Ascending aorta (tissue), 2 donors: ENCODE measurements around the gene SLC25A26. TPM values are rescaled to one million over a fixed set of nuclear protein-coding genes. Genes with fewer than 3 reads are reported as not detected.

ENCODE experiments used
- DNase-seq, 2 donors: peaks; one replicate each; pipeline ENCODE4 v3.0.0-alpha.2; 2019; ENCODE audit warnings: low spot score in 2 of 2
- H3K27ac ChIP-seq, 2 donors: fragments of 200-600 bp; sonication (generic); one replicate each; pipeline ENCODE4 v1.5.1; 2016 to 2017; ENCODE audit warnings: mild to moderate bottlenecking in 1 of 2
- H3K27me3 ChIP-seq: fragments of 200-600 bp; sonication (generic); one replicate; pipeline ENCODE4 v1.5.1; 2017
- H3K36me3 ChIP-seq, 2 donors: fragments of 200-600 bp; sonication (generic); one replicate each; pipeline ENCODE4 v1.5.1; 2016
- H3K4me1 ChIP-seq, 2 donors: fragments of 200-600 bp; sonication (generic); one replicate each; pipeline ENCODE4 v1.5.1; 2016 to 2017; ENCODE audit warnings: mild to moderate bottlenecking in 1 of 2
- H3K4me3 ChIP-seq, 2 donors: fragments of 200-600 bp; sonication (generic); one replicate each; pipeline ENCODE4 v1.5.1; 2016 to 2017; ENCODE audit warnings: mild to moderate bottlenecking in 1 of 2
- H3K9me3 ChIP-seq, 2 donors: fragments of 200-600 bp; sonication (generic); one replicate each; pipeline ENCODE4 v1.5.1; 2016
- intact Hi-C: fragments of 100-400 bp; cut with DNase I; formaldehyde crosslinking; loops from one replicate; pipeline ENCODE4 v1.15.1; 2023
- total RNA-seq: library from RNA; depleted of rRNA; stranded (reverse); fragments of >200 nt; gene quantifications from one replicate; pipeline ENCODE4 v1.1.0, GENCODE V29; 2016
- TF ChIP-seq, protein P1 (sequence below), 3 experiments: fragments of 200-600 bp in 2 of 3; fragments of 450-650 bp in 1 of 3; sonication (generic) in 2 of 3; IDR thresholded peaks; one replicate each; pipeline ENCODE4 v1.5.1; 2016 to 2019; ENCODE audit warnings: antibody characterized with exemption in 3 of 3, mild to moderate bottlenecking in 1 of 3, moderate library complexity in 1 of 3

The SLC25A26 gene
- total RNA-seq, 1 donor from 2014 or later: 11.7 TPM

DNA sequence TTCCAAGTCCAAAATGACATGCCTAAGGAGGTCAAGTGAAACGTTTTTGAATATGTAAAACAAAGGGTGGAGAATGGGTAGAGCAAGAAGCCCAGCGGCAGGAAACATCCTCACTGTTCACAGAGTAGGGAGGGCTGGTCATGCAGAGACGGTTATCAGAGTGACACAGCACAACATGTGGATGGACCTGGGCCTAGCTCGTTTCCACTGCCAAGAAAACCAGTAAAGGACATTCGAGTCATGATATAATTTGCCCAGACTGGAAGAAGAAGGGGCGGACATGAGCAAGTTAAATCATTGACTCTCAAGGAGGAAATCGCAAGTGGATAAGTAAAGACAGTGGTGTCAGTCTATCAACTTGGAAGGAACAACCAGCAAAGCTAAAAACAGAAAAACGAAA is 190.7 kb downstream of the SLC25A26 start:
- Histone ChIP-seq H3K4me3 (no peak overlapping the region), H3K9me3 (no peaks in the 10 kb centered on the region), H3K36me3 (peaks cover 42 to 65% of the 10 kb centered on the region in 2 donors), H3K4me1 (peaks cover 6 to 24% of the 10 kb centered on the region in 2 donors), H3K27ac (no peak overlapping the region), H3K27me3 (no peaks in the 10 kb centered on the region)
- DNase-seq: peak in 1 of 2 donors; percentile 59
- intact Hi-C loops: no loop called here
- TF ChIP-seq, protein P1, sequence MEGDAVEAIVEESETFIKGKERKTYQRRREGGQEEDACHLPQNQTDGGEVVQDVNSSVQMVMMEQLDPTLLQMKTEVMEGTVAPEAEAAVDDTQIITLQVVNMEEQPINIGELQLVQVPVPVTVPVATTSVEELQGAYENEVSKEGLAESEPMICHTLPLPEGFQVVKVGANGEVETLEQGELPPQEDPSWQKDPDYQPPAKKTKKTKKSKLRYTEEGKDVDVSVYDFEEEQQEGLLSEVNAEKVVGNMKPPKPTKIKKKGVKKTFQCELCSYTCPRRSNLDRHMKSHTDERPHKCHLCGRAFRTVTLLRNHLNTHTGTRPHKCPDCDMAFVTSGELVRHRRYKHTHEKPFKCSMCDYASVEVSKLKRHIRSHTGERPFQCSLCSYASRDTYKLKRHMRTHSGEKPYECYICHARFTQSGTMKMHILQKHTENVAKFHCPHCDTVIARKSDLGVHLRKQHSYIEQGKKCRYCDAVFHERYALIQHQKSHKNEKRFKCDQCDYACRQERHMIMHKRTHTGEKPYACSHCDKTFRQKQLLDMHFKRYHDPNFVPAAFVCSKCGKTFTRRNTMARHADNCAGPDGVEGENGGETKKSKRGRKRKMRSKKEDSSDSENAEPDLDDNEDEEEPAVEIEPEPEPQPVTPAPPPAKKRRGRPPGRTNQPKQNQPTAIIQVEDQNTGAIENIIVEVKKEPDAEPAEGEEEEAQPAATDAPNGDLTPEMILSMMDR (IDR thresholded peaks at IDR 0.05): no peak

DNA sequence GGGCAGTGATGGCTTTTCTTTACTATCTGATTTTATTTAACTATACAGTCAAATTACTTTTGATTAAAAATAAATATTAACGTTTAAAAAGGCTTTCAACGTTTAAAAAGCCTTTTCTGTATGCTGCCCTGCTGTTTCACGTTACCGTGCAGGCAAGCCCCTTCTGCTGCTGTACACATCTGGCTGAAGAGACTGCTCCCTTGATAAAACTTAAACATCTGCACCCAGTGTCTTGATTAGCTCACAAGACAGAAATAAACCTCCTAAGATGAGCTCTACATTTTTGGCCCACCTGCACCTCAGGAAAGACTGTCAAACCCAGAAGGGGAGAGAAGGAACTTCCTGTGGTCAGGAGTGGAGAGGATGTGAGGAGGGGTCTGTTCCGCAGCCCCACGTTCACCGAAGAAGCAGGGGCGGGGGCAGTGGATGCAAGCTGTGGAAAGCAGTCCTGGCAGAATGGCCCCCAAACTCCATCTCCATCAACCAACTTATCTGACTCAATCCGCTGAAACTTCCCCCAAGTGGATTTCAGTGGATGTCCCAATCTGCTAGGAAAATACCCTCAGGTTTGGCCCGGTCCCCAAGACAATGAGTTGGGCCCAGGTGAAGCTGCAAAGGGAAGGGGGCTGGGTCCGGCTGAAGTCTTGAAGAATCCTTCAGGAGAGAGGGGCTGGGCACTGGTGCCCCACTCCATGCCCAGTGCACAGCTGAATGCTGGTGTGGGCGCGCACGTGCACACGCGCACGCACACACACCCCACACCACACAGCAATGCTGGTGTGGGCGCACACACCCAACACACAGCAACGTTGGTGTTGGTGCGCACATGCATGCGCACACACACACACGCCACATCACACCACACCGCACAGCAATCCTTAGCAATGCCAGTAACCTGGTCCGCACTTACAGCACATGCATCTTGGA is 191.4 kb downstream of the SLC25A26 start:
- Histone ChIP-seq H3K4me1 (peaks cover 4 to 24% of the 10 kb centered on the region in 2 donors), H3K27ac (peak overlapping the region in 1 of 2 donors; percentile 18), H3K27me3 (no peaks in the 10 kb centered on the region), H3K4me3 (no peak overlapping the region), H3K36me3 (peaks cover 39 to 63% of the 10 kb centered on the region in 2 donors), H3K9me3 (no peaks in the 10 kb centered on the region)
- intact Hi-C loops: no loop called here
- TF ChIP-seq, protein P1 (IDR thresholded peaks at IDR 0.05): no peak
- peak in 1 of 2 donors; percentile 56 for DNase-seq

DNA sequence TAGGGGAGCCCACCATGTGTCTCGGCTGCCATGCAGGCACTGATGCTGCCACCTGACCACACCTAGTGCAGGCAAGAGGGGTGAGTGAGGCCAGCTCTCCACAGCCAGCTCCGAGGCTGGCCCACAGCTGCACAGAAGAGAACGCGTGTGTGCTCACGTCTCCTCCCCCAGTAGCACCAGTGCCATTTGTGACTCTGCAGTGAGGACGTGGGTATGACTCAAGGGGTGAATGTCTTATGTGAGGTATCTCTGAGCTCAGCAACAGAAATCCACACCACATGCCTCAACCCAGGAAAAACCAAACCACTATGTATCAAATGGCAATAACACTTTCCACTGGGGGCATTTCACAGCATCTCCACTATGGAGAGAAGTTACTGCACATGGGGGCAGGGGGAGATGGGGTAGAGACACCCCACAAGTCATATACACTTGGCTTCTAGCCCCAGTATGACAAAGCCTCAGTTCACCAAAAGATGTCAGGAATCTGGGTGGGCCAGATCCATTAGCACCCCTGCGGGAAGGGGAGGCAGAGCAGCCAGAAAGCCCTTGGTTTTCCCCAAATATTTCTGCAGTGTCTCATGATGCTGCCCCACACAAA is 192.4 kb downstream of the SLC25A26 start:
- H3K36me3 ChIP-seq: peaks cover 35 to 63% of the 10 kb centered on the region in 2 donors
- no peaks in the 10 kb centered on the region for H3K9me3 ChIP-seq
- H3K27ac ChIP-seq: no peak overlapping the region
- no peak overlapping the region for H3K4me3 ChIP-seq
- TF ChIP-seq, protein P1 (IDR thresholded peaks at IDR 0.05): no peak
- H3K4me1 ChIP-seq: peaks cover 0 to 21% of the 10 kb centered on the region in 2 donors
- no peaks in the 10 kb centered on the region for H3K27me3 ChIP-seq
- peak in 1 of 2 donors; percentile 53 for DNase-seq
- intact Hi-C loops: no loop called here

DNA sequence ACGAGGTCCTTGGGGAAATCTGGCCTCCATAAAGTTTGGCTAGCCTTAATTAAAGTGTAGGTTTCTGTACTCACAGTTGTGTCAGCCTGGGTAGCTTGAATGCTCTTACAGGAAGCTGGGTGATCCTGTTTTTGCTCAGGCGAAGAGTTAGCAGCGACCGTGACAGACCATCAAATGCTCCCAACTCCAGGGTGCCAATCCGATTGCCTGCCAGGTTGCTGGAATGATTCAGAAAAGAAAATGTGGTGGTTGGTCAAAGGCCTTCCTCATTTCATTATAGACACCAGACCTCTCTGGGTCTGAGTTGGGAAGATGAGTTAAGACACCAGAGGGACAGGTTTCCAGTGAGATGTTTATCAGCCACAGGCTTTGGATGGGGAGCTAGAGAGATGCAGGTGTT is 194.0 kb downstream of the SLC25A26 start:
- Histone ChIP-seq H3K27ac (peak overlapping the region in 1 of 2 donors; percentile 6), H3K4me1 (peaks cover 0 to 33% of the 10 kb centered on the region in 2 donors), H3K27me3 (no peaks in the 10 kb centered on the region), H3K36me3 (peaks cover 31 to 57% of the 10 kb centered on the region in 2 donors), H3K4me3 (no peak overlapping the region), H3K9me3 (no peaks in the 10 kb centered on the region)
- intact Hi-C loops: loop anchor here (5.0 kb wide), 1 partner anchor 177 kb away; no protein-coding TSS in a partner anchor
- DNase-seq: no peak
- TF ChIP-seq, protein P1 (IDR thresholded peaks at IDR 0.05): no peak

DNA sequence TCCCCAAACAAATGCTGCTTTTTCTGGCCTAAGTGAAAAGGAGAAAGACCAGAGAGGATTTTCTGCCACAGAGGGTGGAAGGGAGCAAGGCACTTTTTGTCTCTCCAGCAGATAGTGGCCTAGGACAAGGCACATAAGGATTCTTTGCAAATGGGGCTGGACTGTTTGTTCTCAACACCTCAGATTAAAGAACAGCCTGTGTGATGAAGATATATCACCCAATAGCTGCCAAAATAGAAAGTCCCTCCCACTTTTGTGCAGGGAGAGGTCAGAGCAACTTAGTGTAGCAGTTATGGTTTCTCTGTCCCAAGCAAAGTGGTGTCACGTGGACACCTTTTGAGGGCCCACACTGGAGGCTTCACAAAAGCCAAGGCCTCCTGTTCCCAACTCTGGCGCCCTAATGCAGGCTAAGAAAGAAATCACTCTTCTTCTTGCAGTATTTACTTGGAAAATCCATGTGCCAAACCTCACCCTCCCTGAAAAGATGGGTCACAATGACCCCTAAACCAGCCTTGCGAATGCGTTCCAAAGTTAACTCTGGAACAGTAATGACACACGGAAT is 195.1 kb downstream of the SLC25A26 start:
- intact Hi-C loops: loop anchor here (5.0 kb wide), 1 partner anchor 176 kb away; no protein-coding TSS in a partner anchor
- Histone ChIP-seq H3K4me3 (no peak overlapping the region), H3K4me1 (peaks cover 0 to 34% of the 10 kb centered on the region in 2 donors), H3K9me3 (no peaks in the 10 kb centered on the region), H3K27ac (peak overlapping the region; percentile 33 to 34), H3K36me3 (peaks cover 21 to 46% of the 10 kb centered on the region in 2 donors), H3K27me3 (no peaks in the 10 kb centered on the region)
- TF ChIP-seq, protein P1 (IDR thresholded peaks at IDR 0.05): no peak
- no peak for DNase-seq
